Erythroblast (primary cell): Measurements from ENCODE around the gene GP5.

Experiments used
- GATA1 ChIP-seq: IDR thresholded peaks from 2 replicates; pipeline ENCODE4 v1.6.1; 2011; ENCODE audit warnings: low read depth, mild to moderate bottlenecking, control low read depth, low read length, moderate library complexity
- POLR2A ChIP-seq: IDR thresholded peaks from 2 replicates; pipeline ENCODE4 v1.6.1; 2011; ENCODE audit warnings: mild to moderate bottlenecking, low read length

DNA sequence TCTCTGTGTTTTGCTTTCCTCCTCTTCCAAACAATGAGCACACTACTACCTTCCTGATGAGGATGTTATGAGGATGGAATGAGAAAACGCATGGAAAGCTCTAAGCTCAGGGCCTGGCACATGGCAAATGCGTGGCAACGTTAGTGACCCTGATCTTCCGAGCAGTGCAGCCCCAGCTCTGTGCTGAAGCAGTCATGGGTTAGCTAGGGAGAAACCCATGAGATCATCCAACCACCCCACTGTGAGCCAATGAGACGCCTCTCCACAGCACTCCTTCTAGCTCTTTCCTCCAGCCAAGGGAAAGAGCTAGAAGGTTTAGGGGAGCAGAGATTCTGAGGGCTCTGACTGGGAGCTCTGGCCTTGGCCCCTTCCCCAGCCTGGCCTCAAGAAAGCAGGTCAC lies 52.4 kb downstream of the GP5 start:
- no peak for TF ChIP-seq GATA1
- TF ChIP-seq POLR2A: no peak
